ENCODE data around the gene SIN3B.

The SIN3B gene

DNA sequence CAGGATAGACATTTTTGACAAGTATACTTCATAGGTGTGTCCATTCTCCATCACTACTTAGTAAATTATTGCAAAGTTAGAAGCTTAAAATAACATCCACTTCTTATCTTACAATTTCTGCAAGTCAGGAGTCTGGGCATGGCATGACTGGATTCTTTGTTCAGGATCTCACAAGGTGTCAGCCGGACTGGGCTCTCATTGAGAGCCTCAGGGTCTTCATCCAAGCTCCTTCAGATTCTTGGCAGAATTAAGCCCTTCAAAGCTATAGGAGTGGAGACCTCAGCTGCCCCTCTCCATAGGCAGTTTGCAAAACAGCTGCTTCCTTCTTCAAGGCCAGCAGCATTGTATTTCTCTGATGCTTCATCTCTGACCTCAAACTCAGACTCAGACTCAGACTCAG lies 9.1 kb upstream of the SIN3B start:
- H3F3A ChIP-seq (ENCODE audit: control insufficient read depth, insufficient read depth), result no peaks in the 10 kb centered on the region
- H3K4me1 ChIP-seq (ENCODE audit: control insufficient read depth, low read length), result no peaks in the 10 kb centered on the region
- no peak for TF ChIP-seq EZH2phosphoT487 (IDR thresholded peaks at IDR 0.05; ENCODE audit: borderline replicate concordance, low read length)
- no peak for TF ChIP-seq CTCF (IDR thresholded peaks at IDR 0.05; ENCODE audit: low read depth, low read length, poor library complexity, severe bottlenecking)
- no peak overlapping the region for H3K27ac ChIP-seq (ENCODE audit: low read depth, low read length)
- H3K9me3 ChIP-seq (ENCODE audit: control insufficient read depth, insufficient read depth, low read length), result no peaks in the 10 kb centered on the region
- H3K36me3 ChIP-seq (ENCODE audit: control insufficient read depth, low read length), result no peaks in the 10 kb centered on the region
- no peaks in the 10 kb centered on the region for H3K9me2 ChIP-seq (replicated peaks; ENCODE audit: control insufficient read depth, low read length)
- no peak overlapping the region for H3K4me2 ChIP-seq (ENCODE audit: low read length)
- no peaks in the 10 kb centered on the region for H4K20me1 ChIP-seq (ENCODE audit: control insufficient read depth, insufficient read depth, low read depth, low read length)
- H3K79me2 ChIP-seq (ENCODE audit: control insufficient read depth, low read length), result no peaks in the 10 kb centered on the region
- H3K27me3 ChIP-seq (ENCODE audit: control insufficient read depth, low read length), result peaks cover 7% of the 10 kb centered on the region
- no peak overlapping the region for H3K4me3 ChIP-seq (ENCODE audit: low read length)

DNA sequence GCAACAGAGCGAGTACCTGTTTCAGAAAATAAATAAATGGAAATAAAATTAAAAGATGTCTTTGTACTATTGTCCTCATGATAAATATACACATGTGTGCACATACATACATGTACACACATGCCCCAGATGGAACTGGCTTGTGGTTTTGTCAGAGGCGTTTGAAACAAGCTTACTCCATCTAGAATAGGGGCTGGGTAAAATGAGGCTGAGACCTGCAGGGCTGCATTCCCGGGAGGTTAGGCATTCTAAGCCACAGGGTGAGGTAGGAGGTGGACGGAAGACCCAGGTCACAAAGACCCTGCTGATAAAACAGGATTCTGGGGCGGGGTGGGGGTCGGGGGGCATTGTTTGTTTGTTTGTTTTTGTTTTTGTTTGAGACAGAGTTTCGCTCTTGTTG lies 8.1 kb upstream of the SIN3B start:
- Histone ChIP-seq H3K9me2 (replicated peaks; ENCODE audit: control insufficient read depth, low read length) (no peaks in the 10 kb centered on the region), H3K4me2 (ENCODE audit: low read length) (no peak overlapping the region), H3K9me3 (ENCODE audit: control insufficient read depth, insufficient read depth, low read length) (no peaks in the 10 kb centered on the region), H3K4me3 (ENCODE audit: low read length) (no peak overlapping the region), H3K27me3 (ENCODE audit: control insufficient read depth, low read length) (peaks cover 8% of the 10 kb centered on the region), H4K20me1 (ENCODE audit: control insufficient read depth, insufficient read depth, low read depth, low read length) (no peaks in the 10 kb centered on the region), H3K27ac (ENCODE audit: low read depth, low read length) (no peak overlapping the region), H3K36me3 (ENCODE audit: control insufficient read depth, low read length) (no peaks in the 10 kb centered on the region), H3K4me1 (ENCODE audit: control insufficient read depth, low read length) (peaks cover 4% of the 10 kb centered on the region; the same call in 1 of the 2 replicates), H3K79me2 (ENCODE audit: control insufficient read depth, low read length) (no peaks in the 10 kb centered on the region), H3F3A (ENCODE audit: control insufficient read depth, insufficient read depth) (no peaks in the 10 kb centered on the region)
- TF ChIP-seq CTCF (IDR thresholded peaks at IDR 0.05; ENCODE audit: low read depth, low read length, poor library complexity, severe bottlenecking), result no peak
- no peak for TF ChIP-seq EZH2phosphoT487 (IDR thresholded peaks at IDR 0.05; ENCODE audit: borderline replicate concordance, low read length)

DNA sequence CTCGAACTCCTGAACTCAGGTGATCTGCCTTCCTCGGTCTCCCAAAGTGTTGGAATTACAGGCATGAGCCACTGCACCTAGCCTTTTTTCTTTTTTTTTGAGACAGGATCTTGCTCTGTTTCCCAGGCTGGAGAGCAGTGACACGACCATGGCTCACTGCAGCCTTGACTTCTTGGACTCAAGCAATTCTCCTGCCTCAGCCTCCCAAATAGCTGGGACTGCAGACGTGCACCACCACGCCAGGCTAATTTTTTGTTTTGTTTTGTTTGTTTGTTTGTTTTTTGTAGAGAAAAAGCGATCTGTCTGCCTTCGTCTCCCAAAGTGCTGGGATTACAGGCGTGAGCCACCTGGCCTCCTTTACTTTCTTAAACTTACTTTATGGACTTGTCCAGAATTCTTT lies 6.5 kb upstream of the SIN3B start:
- Histone ChIP-seq H3K27ac (ENCODE audit: low read depth, low read length) (no peak overlapping the region), H3F3A (ENCODE audit: control insufficient read depth, insufficient read depth) (no peaks in the 10 kb centered on the region), H3K27me3 (ENCODE audit: control insufficient read depth, low read length) (peaks cover 8% of the 10 kb centered on the region), H3K9me3 (ENCODE audit: control insufficient read depth, insufficient read depth, low read length) (no peaks in the 10 kb centered on the region), H4K20me1 (ENCODE audit: control insufficient read depth, insufficient read depth, low read depth, low read length) (no peaks in the 10 kb centered on the region), H3K4me1 (ENCODE audit: control insufficient read depth, low read length) (peaks cover 4% of the 10 kb centered on the region; the same call in 1 of the 2 replicates), H3K4me3 (ENCODE audit: low read length) (no peak overlapping the region), H3K36me3 (ENCODE audit: control insufficient read depth, low read length) (no peaks in the 10 kb centered on the region), H3K9me2 (replicated peaks; ENCODE audit: control insufficient read depth, low read length) (no peaks in the 10 kb centered on the region), H3K4me2 (ENCODE audit: low read length) (no peak overlapping the region), H3K79me2 (ENCODE audit: control insufficient read depth, low read length) (no peaks in the 10 kb centered on the region)
- no peak for TF ChIP-seq EZH2phosphoT487 (IDR thresholded peaks at IDR 0.05; ENCODE audit: borderline replicate concordance, low read length)
- TF ChIP-seq CTCF (IDR thresholded peaks at IDR 0.05; ENCODE audit: low read depth, low read length, poor library complexity, severe bottlenecking), result no peak
